ENCODE results near the gene AFDN. TPM values are rescaled to one million over a fixed set of nuclear protein-coding genes. Genes with fewer than 3 reads are reported as not detected.

Gene AFDN
- total and polyA plus RNA-seq, 2 experiments from 2014 or later, result 66.9 to 200 TPM

- Histone ChIP-seq H3K27ac (ENCODE audit: low read depth) (no peak overlapping the region), H3F3A (replicated peaks; ENCODE audit: low read depth) (no peaks in the 10 kb centered on the region), H2AFZ (no peak overlapping the region), H3K79me2 (replicated peaks; ENCODE audit: insufficient read depth) (no peaks in the 10 kb centered on the region), H4K20me1 (replicated peaks; ENCODE audit: insufficient read depth) (peaks cover 6% of the 10 kb centered on the region; the same call in 1 of the 2 replicates), H3K4me2 (no peak overlapping the region), H3K4me3 (no peak overlapping the region), H3K36me3 (ENCODE audit: insufficient read depth) (peaks cover 58% of the 10 kb centered on the region), H3K4me1 (ENCODE audit: insufficient read depth) (no peaks in the 10 kb centered on the region), H3K9me2 (ENCODE audit: insufficient read depth) (no peaks in the 10 kb centered on the region), H3K27me3 (ENCODE audit: insufficient read depth) (no peaks in the 10 kb centered on the region)
- Mint-ChIP-seq H3K4me1 (no peaks in the 10 kb centered on the region), H3K36me3 (ENCODE audit: low read depth) (peaks cover 72% of the 10 kb centered on the region), H3K27me3 (ENCODE audit: insufficient read depth, low read depth, poor library complexity) (peaks cover 2% of the 10 kb centered on the region), H3K4me3 (no peak overlapping the region), H3K27ac (no peak overlapping the region), H3K9me3 (no peaks in the 10 kb centered on the region; the same call in 2 of the 3 replicates)
- TF ChIP-seq ZNF331 (CRISPR knock-in tag; IDR thresholded peaks at IDR 0.05; ENCODE audit: low read depth) (no peak), NANOG (IDR thresholded peaks at IDR 0.05; ENCODE audit: borderline replicate concordance) (no peak), POLR2AphosphoS5 (IDR thresholded peaks at IDR 0.05; ENCODE audit: low read depth) (no peak), CTCF (conservative IDR thresholded peaks at IDR 0.05; ENCODE audit: low read depth in 2 of 2) (no peak), ETS1 (IDR thresholded peaks at IDR 0.05) (no peak), STAT1 (IDR thresholded peaks at IDR 0.05; ENCODE audit: unreplicated experiment) (no peak), EZH2phosphoT487 (IDR thresholded peaks at IDR 0.05; ENCODE audit: unreplicated experiment) (no peak), ZNF114 (CRISPR knock-in tag; IDR thresholded peaks at IDR 0.05) (no peak), CREB1 (CRISPR knock-in tag; IDR thresholded peaks at IDR 0.05; ENCODE audit: low read depth) (no peak), EZH2 (IDR thresholded peaks at IDR 0.05; ENCODE audit: low read depth, unreplicated experiment) (no peak), ZNF462 (CRISPR knock-in tag; IDR thresholded peaks at IDR 0.05) (no peak), JUNB (IDR thresholded peaks at IDR 0.05; ENCODE audit: unreplicated experiment) (no peak), REST (IDR thresholded peaks at IDR 0.05; ENCODE audit: unreplicated experiment) (no peak)
- no peak for ATAC-seq
- DNase-seq (ENCODE audit: low spot score), result no peak
Observed at GRCh38 chr6:167946604-167947003, 119.9 kb downstream of the AFDN start.
